Thymus (tissue), 11 donors: ENCODE results near the gene EP400. TPM values are rescaled to one million over a fixed set of nuclear protein-coding genes. Genes with fewer than 3 reads are reported as not detected.

Source experiments
- DNase-seq, 9 donors: peaks; one replicate each; pipeline ENCODE4 v3.0.0-alpha.2; 2013; ENCODE audit warnings: low spot score in 9 of 9, low read depth in 6 of 9, missing footprints in 1 of 9
- H3K27ac ChIP-seq, 2 donors: one replicate each; pipeline ENCODE4 v1.5.1; 2013; ENCODE audit warnings: control low read depth in 1 of 2, low read depth in 1 of 2, low read length in 1 of 2, mild to moderate bottlenecking in 1 of 2, moderate library complexity in 1 of 2
- H3K27me3 ChIP-seq, 2 donors: one replicate each; pipeline ENCODE4 v1.5.1; 2013; ENCODE audit warnings: low read length in 1 of 2; ENCODE audit not compliant: control insufficient read depth in 2 of 2, insufficient read depth in 1 of 2
- H3K36me3 ChIP-seq, 2 donors: one replicate each; pipeline ENCODE4 v1.5.1; 2013; ENCODE audit warnings: low read length in 1 of 2, mild to moderate bottlenecking in 1 of 2, moderate library complexity in 1 of 2; ENCODE audit not compliant: control insufficient read depth in 2 of 2, insufficient read depth in 2 of 2
- H3K4me1 ChIP-seq, 2 donors: one replicate each; pipeline ENCODE4 v1.5.1; 2013; ENCODE audit warnings: low read length in 2 of 2; ENCODE audit not compliant: control insufficient read depth in 2 of 2, insufficient read depth in 2 of 2
- H3K4me3 ChIP-seq, 2 donors: one replicate each; pipeline ENCODE4 v1.5.1; 2013; ENCODE audit warnings: low read length in 2 of 2, control low read depth in 1 of 2, mild to moderate bottlenecking in 1 of 2
- H3K9me3 ChIP-seq, 2 donors: one replicate each; pipeline ENCODE4 v1.5.1; 2013; ENCODE audit warnings: low read length in 1 of 2, mild to moderate bottlenecking in 1 of 2; ENCODE audit not compliant: control insufficient read depth in 2 of 2, insufficient read depth in 1 of 2
- WGBS: extraction: QIAGEN DNeasy Blood & Tissue Kit; methylation state at CpG from one replicate; pipeline ENCODE4 v1.1.7; 2013; 5-methylcytosine and 5-hydroxymethylcytosine counted together
- polyA plus RNA-seq: library from polyadenylated mRNA; stranded (reverse); fragments of 200-250 nt; gene quantifications from one replicate; pipeline ENCODE4 v1.2.3, GENCODE V29; 2013
- total RNA-seq: library from RNA; stranded (reverse); fragments of 120-200 nt; gene quantifications from one replicate; pipeline ENCODE4 v1.2.4, GENCODE V29; 2013
- donor health status: healthy.

The EP400 gene
- total and polyA plus RNA-seq, 2 donors, result 4.6 to 28.9 TPM

GRCh38 chr12:132067182-132067581 lies 117.4 kb downstream of the EP400 start:
- no peak for DNase-seq
- no peak overlapping the region for H3K4me3 ChIP-seq
- peaks cover 68 to 73% of the 10 kb centered on the region in 2 donors for H3K36me3 ChIP-seq
- no peaks in the 10 kb centered on the region for H3K9me3 ChIP-seq
- no peaks in the 10 kb centered on the region for H3K27me3 ChIP-seq
- peaks cover 9 to 44% of the 10 kb centered on the region in 2 donors for H3K4me1 ChIP-seq
- 95% methylated on average over 7 of the region's 7 CpGs for WGBS
- H3K27ac ChIP-seq, result no peak overlapping the region

DNA sequence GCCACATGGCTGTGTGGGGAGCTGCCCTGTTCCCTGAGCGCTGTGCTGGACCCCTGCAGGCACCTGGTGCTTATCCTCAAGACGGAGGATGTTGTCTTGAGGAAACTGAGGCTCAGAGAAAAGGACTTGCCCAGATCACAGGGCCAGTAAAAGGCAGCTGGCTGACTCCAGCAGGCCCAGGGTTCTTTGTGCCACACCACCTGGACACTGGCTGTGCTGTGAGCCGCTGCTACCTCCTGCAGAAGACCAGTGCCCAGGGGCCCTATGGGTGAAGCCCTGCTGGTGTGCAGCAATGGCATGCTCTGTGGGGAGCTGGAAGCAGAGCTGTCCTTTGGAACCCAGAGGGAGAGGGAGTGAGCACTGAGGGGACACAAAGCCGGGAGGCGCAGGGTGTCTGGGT lies 118.5 kb downstream of the EP400 start:
- Histone ChIP-seq H3K9me3 (no peaks in the 10 kb centered on the region), H3K27me3 (no peaks in the 10 kb centered on the region), H3K4me1 (peaks cover 9 to 42% of the 10 kb centered on the region in 2 donors), H3K4me3 (no peak overlapping the region), H3K27ac (no peak overlapping the region), H3K36me3 (peaks cover 64 to 65% of the 10 kb centered on the region in 2 donors)
- over 99% methylated on average over 5 of the region's 5 CpGs for WGBS
- DNase-seq, result no peak

DNA sequence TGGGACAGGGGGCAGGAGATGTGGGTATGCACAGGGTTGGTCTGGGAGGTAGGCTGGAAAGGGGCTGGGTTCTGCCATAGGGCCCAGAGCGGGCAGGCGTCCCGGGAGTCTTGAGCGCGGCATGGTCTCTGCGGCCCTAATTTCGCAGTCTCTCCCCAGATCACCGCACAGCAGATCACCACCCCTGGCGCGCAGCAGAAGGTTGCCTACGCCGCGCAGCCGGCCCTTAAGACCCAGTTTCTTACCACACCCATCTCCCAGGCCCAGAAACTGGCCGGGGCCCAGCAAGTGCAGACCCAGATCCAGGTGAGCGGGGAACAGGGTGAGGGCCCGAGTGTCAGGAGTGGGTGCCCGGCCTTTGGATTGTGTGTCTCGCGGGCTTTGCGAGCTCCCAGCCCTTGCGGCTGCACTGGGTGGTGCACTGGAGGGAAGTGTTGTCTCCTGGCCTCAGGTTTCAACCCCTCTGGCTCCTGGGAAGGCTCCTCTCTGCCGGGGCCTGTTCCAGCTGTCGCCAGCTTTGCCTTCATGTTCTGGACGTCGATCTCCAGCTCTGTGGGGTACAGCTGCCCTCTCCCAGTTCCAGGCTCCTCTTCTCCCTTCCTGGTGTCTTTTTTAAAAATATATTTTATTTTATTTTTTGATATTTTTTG lies 119.7 kb downstream of the EP400 start:
- no peak overlapping the region for H3K27ac ChIP-seq
- DNase-seq, result no peak

DNA sequence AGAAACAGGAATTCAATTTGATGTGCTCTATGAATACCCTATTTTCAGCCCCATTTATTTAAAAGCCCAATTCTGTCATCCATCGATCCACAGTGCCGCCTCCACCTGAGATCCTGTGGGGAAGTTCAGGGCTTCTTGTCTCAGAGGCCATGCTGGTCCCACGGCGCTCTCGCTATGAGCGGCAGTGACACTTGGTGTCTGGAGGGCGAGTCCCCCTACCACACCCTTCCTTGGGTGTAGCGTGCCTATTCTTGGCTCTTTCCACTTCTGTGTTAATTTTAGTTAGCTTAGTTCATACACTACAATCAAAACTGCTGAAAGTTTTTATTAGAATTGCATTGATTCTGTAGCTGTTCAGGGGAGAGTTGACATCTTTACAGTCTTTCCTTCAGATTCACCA lies 120.6 kb downstream of the EP400 start:
- peaks cover 59 to 64% of the 10 kb centered on the region in 2 donors for H3K36me3 ChIP-seq
- no peak overlapping the region for H3K27ac ChIP-seq
- WGBS, result 96% methylated on average over 8 of the region's 8 CpGs
- H3K4me1 ChIP-seq, result peaks cover 9 to 22% of the 10 kb centered on the region in 2 donors
- no peak for DNase-seq
- no peaks in the 10 kb centered on the region for H3K9me3 ChIP-seq
- no peak overlapping the region for H3K4me3 ChIP-seq
- no peaks in the 10 kb centered on the region for H3K27me3 ChIP-seq

More for the DNA sequence above, 119.7 kb downstream of the EP400 start:
- peaks cover 58 to 60% of the 10 kb centered on the region in 2 donors for H3K36me3 ChIP-seq
- peaks cover 9 to 30% of the 10 kb centered on the region in 2 donors for H3K4me1 ChIP-seq
- no peaks in the 10 kb centered on the region for H3K27me3 ChIP-seq
- H3K9me3 ChIP-seq, result no peaks in the 10 kb centered on the region
- 98% methylated on average over 26 of the region's 26 CpGs for WGBS
- no peak overlapping the region for H3K4me3 ChIP-seq

DNA sequence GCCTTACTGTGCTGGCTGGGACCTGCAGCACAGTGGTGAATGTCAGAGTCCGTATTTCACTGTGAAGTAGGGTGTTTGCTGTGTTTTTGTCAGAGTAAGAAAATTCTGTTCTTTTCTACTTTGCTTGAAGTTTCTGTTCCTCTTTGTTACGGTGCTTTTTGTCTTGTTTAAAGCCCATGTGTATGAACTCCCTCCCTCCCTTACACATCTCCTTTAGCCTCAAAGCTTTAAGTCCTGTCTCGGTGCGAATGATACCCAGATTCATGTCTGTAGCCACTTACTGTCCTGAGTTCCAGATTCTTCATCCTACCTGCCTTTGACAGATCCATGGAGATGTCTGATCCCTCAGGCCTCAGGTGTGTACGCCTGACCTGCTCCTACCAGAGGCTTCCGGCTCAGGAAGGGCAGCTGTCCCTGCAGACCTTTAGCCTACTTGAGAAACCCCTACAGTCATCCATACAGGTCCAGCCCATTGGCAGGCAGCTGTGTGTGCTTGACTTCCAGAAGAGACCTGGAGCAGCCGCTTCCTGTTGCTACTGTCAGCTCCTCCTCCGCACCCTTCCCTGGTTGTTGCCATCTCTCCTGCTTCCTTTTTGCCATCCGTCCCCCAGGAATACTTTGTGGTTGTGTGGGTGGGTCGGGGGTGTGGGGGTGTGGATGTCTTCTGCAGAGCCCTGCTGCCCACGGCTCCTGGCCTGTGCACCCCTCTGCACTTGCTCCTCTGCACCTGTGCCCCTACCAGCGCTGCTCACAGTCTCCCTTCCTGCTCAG lies 121.5 kb downstream of the EP400 start:
- Histone ChIP-seq H3K9me3 (no peaks in the 10 kb centered on the region), H3K27me3 (no peaks in the 10 kb centered on the region), H3K4me3 (no peak overlapping the region), H3K36me3 (peaks cover 63 to 66% of the 10 kb centered on the region in 2 donors), H3K27ac (no peak overlapping the region), H3K4me1 (peaks cover 8 to 15% of the 10 kb centered on the region in 2 donors)
- 93% methylated on average over 12 of the region's 12 CpGs for WGBS
- DNase-seq, result no peak

- Histone ChIP-seq H3K27me3 (no peaks in the 10 kb centered on the region), H3K36me3 (peaks cover 67 to 69% of the 10 kb centered on the region in 2 donors), H3K4me3 (no peak overlapping the region), H3K27ac (no peak overlapping the region), H3K9me3 (no peaks in the 10 kb centered on the region), H3K4me1 (peaks cover under 1 to 8% of the 10 kb centered on the region in 2 donors)
- DNase-seq, result no peak
- 98% methylated on average over 14 of the region's 14 CpGs for WGBS
Measured at GRCh38 chr12:132071830-132072384, 122.2 kb downstream of the EP400 start.

GRCh38 chr12:132074216-132074615 lies 124.5 kb downstream of the EP400 start:
- Histone ChIP-seq H3K36me3 (peaks cover 63% of the 10 kb centered on the region in 2 donors), H3K27me3 (no peaks in the 10 kb centered on the region), H3K9me3 (no peaks in the 10 kb centered on the region), H3K4me3 (no peak overlapping the region), H3K27ac (no peak overlapping the region), H3K4me1 (no peaks in the 10 kb centered on the region)
- DNase-seq, result no peak
- 97% methylated on average over 14 of the region's 14 CpGs for WGBS

GRCh38 chr12:132075026-132075713 lies 125.4 kb downstream of the EP400 start:
- no peaks in the 10 kb centered on the region for H3K9me3 ChIP-seq
- no peak overlapping the region for H3K27ac ChIP-seq
- no peaks in the 10 kb centered on the region for H3K27me3 ChIP-seq
- peaks cover 56 to 58% of the 10 kb centered on the region in 2 donors for H3K36me3 ChIP-seq
- no peaks in the 10 kb centered on the region for H3K4me1 ChIP-seq
- no peak for DNase-seq
- WGBS, result 96% methylated on average over 15 of the region's 15 CpGs
- no peak overlapping the region for H3K4me3 ChIP-seq
